Peyer's patch (tissue), 4 donors: ENCODE results near the gene CCDC78. TPM values are rescaled to one million over a fixed set of nuclear protein-coding genes. Genes with fewer than 3 reads are reported as not detected.
"Not testable (repeated sequence)": the region's sequence is repeated elsewhere in the genome, so short reads cannot be mapped to it uniquely, and the experiment has no call there.

Source experiments
- DNase-seq, 3 donors: peaks; one replicate each; pipeline ENCODE4 v3.0.0-alpha.2; 2017 to 2019
- H3K27ac ChIP-seq, 4 donors: fragments of 200-600 bp; sonication (generic); one replicate each; pipeline ENCODE4 v1.5.1; 2016 to 2019
- H3K27me3 ChIP-seq, 2 donors: fragments of 200-600 bp; sonication (generic); one replicate each; pipeline ENCODE4 v1.5.1; 2019
- H3K36me3 ChIP-seq, 3 donors: fragments of 200-600 bp; sonication (generic); one replicate each; pipeline ENCODE4 v1.5.1; 2016 to 2019
- H3K4me1 ChIP-seq, 4 donors: fragments of 200-600 bp; sonication (generic); one replicate each; pipeline ENCODE4 v1.5.1; 2016 to 2019
- H3K4me3 ChIP-seq, 4 donors: fragments of 200-600 bp; sonication (generic); 1 replicate in 3 of 4; 2 replicates in 1 of 4; pipeline ENCODE4 v1.5.1; 2016 to 2019; ENCODE audit warnings: mild to moderate bottlenecking in 1 of 4
- H3K9me3 ChIP-seq, 4 donors: fragments of 200-600 bp; sonication (generic); one replicate each; pipeline ENCODE4 v1.5.1; 2016 to 2019; ENCODE audit warnings: mild to moderate bottlenecking in 1 of 4
- CTCF ChIP-seq, 6 experiments: fragments of 450-650 bp in 4 of 6; fragments of 200-600 bp in 2 of 6; sonication (generic) in 1 of 6; IDR thresholded peaks; one replicate each; pipeline ENCODE4 v1.5.1; 2017 to 2019; ENCODE audit warnings: antibody characterized with exemption in 6 of 6, mild to moderate bottlenecking in 3 of 6, moderate library complexity in 1 of 6
- POLR2A ChIP-seq, 2 donors: fragments of 450-650 bp; IDR thresholded peaks; one replicate each; pipeline ENCODE4 v1.5.1; 2017; ENCODE audit warnings: antibody characterized with exemption in 2 of 2, mild to moderate bottlenecking in 2 of 2, moderate library complexity in 2 of 2
- total RNA-seq, 4 donors: library from RNA; depleted of rRNA; stranded (reverse); fragments of >200 nt; gene quantifications; one replicate each; pipeline ENCODE4 v1.1.0, GENCODE V29; 2016

The CCDC78 gene
- total RNA-seq, 4 donors from 2014 or later, result 2.1 to 13.2 (median 6.3) TPM

DNA sequence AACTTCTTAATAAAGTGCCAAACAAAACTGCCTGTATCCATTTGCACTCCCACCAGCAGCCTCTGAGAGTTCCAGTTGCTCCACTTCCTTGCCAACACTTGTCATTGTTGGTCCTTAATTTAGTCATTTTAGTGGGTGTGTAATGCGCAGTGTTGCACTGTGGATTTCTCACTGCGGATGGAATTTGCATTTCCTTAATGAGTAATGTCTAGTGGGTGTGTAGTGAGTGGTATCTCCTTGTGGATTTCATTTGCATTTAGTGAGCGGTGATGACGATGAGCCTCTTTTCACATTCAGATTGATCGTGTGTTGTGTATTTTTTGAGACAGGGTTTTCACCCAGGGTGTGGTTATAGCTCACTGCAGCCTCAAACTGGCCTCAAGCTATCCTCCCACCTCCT, 30.2 kb upstream of the CCDC78 start:
- Histone ChIP-seq H3K27ac (no peak overlapping the region), H3K36me3 (no peaks in the 10 kb centered on the region), H3K4me3 (no peak overlapping the region), H3K27me3 (no peaks in the 10 kb centered on the region), H3K4me1 (no peaks in the 10 kb centered on the region), H3K9me3 (no peaks in the 10 kb centered on the region)
- DNase-seq, result no peak
- TF ChIP-seq CTCF (IDR thresholded peaks at IDR 0.05) (no peak), POLR2A (IDR thresholded peaks at IDR 0.05) (no peak)

- Histone ChIP-seq H3K27ac (no peak overlapping the region), H3K36me3 (no peaks in the 10 kb centered on the region), H3K9me3 (no peaks in the 10 kb centered on the region), H3K4me1 (no peaks in the 10 kb centered on the region), H3K4me3 (no peak overlapping the region), H3K27me3 (no peaks in the 10 kb centered on the region)
- DNase-seq, result no peak
- no peak for TF ChIP-seq CTCF (IDR thresholded peaks at IDR 0.05)
- TF ChIP-seq POLR2A (IDR thresholded peaks at IDR 0.05), result no peak
These were observed 28.4 kb upstream of the CCDC78 start for GRCh38 chr16:754656-755055.

GRCh38 chr16:754121-754607, 27.9 kb upstream of the CCDC78 start:
- not testable (repeated sequence) for H3K9me3 ChIP-seq, H3K27me3 ChIP-seq, H3K27ac ChIP-seq, H3K4me3 ChIP-seq, H3K36me3 ChIP-seq, DNase-seq, H3K4me1 ChIP-seq

GRCh38 chr16:752007-752312, 25.7 kb upstream of the CCDC78 start:
- no peak overlapping the region for H3K27ac ChIP-seq
- no peaks in the 10 kb centered on the region for H3K4me1 ChIP-seq
- TF ChIP-seq POLR2A (IDR thresholded peaks at IDR 0.05), result no peak
- TF ChIP-seq CTCF (IDR thresholded peaks at IDR 0.05), result no peak
- no peak overlapping the region for H3K4me3 ChIP-seq
- no peaks in the 10 kb centered on the region for H3K9me3 ChIP-seq
- H3K36me3 ChIP-seq, result no peaks in the 10 kb centered on the region
- no peaks in the 10 kb centered on the region for H3K27me3 ChIP-seq
- no peak for DNase-seq

GRCh38 chr16:751152-752006, 25.1 kb upstream of the CCDC78 start:
- no peaks in the 10 kb centered on the region for H3K27me3 ChIP-seq
- no peak overlapping the region for H3K27ac ChIP-seq
- TF ChIP-seq CTCF (IDR thresholded peaks at IDR 0.05) (no peak), POLR2A (IDR thresholded peaks at IDR 0.05) (no peak)
- no peaks in the 10 kb centered on the region for H3K9me3 ChIP-seq
- DNase-seq, result no peak
- H3K36me3 ChIP-seq, result no peaks in the 10 kb centered on the region
- no peaks in the 10 kb centered on the region for H3K4me1 ChIP-seq
- no peak overlapping the region for H3K4me3 ChIP-seq

DNA sequence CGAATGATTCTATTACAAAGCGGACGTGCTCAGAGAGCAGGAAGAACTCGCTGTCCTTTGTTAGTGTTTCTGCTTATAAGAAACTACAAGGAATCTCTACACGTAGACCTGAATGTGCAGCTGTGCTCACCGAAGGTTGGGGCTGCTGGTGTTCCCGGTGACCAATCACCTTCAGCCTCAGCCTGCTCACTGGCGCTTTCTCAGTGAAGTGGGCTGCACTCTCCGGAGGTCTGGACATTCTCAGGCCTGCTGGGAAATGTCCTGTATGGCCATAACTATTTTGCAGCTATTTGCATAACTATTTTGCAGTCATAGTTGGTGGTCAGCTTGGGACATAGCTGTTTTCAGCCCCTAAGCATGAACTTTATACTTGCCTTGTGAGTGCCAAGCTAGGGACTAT, 24.2 kb upstream of the CCDC78 start:
- DNase-seq, result no peak
- Histone ChIP-seq H3K27ac (no peak overlapping the region), H3K27me3 (no peaks in the 10 kb centered on the region), H3K4me3 (no peak overlapping the region), H3K36me3 (no peaks in the 10 kb centered on the region), H3K4me1 (no peaks in the 10 kb centered on the region), H3K9me3 (no peaks in the 10 kb centered on the region)
- TF ChIP-seq CTCF (IDR thresholded peaks at IDR 0.05) (no peak), POLR2A (IDR thresholded peaks at IDR 0.05) (no peak)
